H9 (cell line): Measurements from ENCODE around the gene STOX2. TPM values are rescaled to one million over a fixed set of nuclear protein-coding genes. Genes with fewer than 3 reads are reported as not detected.

ENCODE experiments used
- DNase-seq: peaks from one replicate; pipeline ENCODE4 v3.0.0-alpha.2; 2017
- H2AFZ ChIP-seq: one replicate; pipeline ENCODE4 v1.6.1; 2013; ENCODE audit warnings: mild to moderate bottlenecking, low read length, control low read depth, moderate library complexity
- H2AK5ac ChIP-seq: 2 replicates; pipeline ENCODE4 v1.6.1; 2013; ENCODE audit warnings: low read length, control low read depth, mixed read lengths; ENCODE audit not compliant: insufficient read length
- H2BK120ac ChIP-seq: one replicate; pipeline ENCODE4 v1.6.1; 2013; ENCODE audit warnings: low read depth, mild to moderate bottlenecking, low read length, control low read depth, inconsistent platforms; ENCODE audit not compliant: poor library complexity, severe bottlenecking
- H2BK12ac ChIP-seq: 2 replicates; pipeline ENCODE4 v1.6.1; 2013; ENCODE audit warnings: low read length, control low read depth, mixed read lengths, low read depth; ENCODE audit not compliant: insufficient read length
- H2BK15ac ChIP-seq: 2 replicates; pipeline ENCODE4 v1.6.1; 2013; ENCODE audit warnings: low read depth, low read length, control low read depth
- H2BK20ac ChIP-seq: one replicate; pipeline ENCODE4 v1.6.1; 2013; ENCODE audit warnings: low read depth, mild to moderate bottlenecking, low read length, control low read depth, inconsistent platforms; ENCODE audit not compliant: poor library complexity, severe bottlenecking
- H2BK5ac ChIP-seq: 2 replicates; pipeline ENCODE4 v1.6.1; 2013; ENCODE audit warnings: low read length, control low read depth, mixed read lengths; ENCODE audit not compliant: insufficient read length
- H3K14ac ChIP-seq: 2 replicates; pipeline ENCODE4 v1.6.1; 2013; ENCODE audit warnings: low read length, control low read depth; ENCODE audit not compliant: insufficient read depth
- H3K18ac ChIP-seq: 2 replicates; pipeline ENCODE4 v1.6.1; 2013; ENCODE audit warnings: low read depth, mild to moderate bottlenecking, mixed read lengths, low read length, control low read depth; ENCODE audit not compliant: insufficient read length
- H3K23ac ChIP-seq: 2 replicates; pipeline ENCODE4 v1.6.1; 2013; ENCODE audit warnings: low read length, control low read depth, mixed read lengths, low read depth; ENCODE audit not compliant: insufficient read length
- H3K23me2 ChIP-seq: 2 replicates; pipeline ENCODE4 v1.6.1; 2013; ENCODE audit warnings: low read depth, mild to moderate bottlenecking, mixed read lengths, low read length, control low read depth; ENCODE audit not compliant: insufficient read length, poor library complexity, severe bottlenecking
- H3K27ac ChIP-seq: 2 replicates; pipeline ENCODE4 v1.5.1; 2013; ENCODE audit warnings: low read length, control low read depth, mixed read lengths, low read depth; ENCODE audit not compliant: insufficient read length
- H3K27me3 ChIP-seq: 2 replicates; pipeline ENCODE4 v1.6.1; 2013; ENCODE audit warnings: low read length, control low read depth, inconsistent platforms; ENCODE audit not compliant: insufficient read depth
- H3K4ac ChIP-seq: 2 replicates; pipeline ENCODE4 v1.6.1; 2013; ENCODE audit warnings: low read depth, mild to moderate bottlenecking, control low read depth, inconsistent platforms, low read length, moderate library complexity
- H3K4me1 ChIP-seq: 2 replicates; pipeline ENCODE4 v1.6.1; 2013; ENCODE audit warnings: low read length, control low read depth, inconsistent platforms; ENCODE audit not compliant: insufficient read depth
- H3K4me2 ChIP-seq: 2 replicates; pipeline ENCODE4 v1.6.1; 2013; ENCODE audit warnings: low read length, control low read depth, mixed read lengths; ENCODE audit not compliant: insufficient read length, insufficient read depth
- H3K56ac ChIP-seq: 2 replicates; pipeline ENCODE4 v1.6.1; 2013; ENCODE audit warnings: low read depth, mild to moderate bottlenecking, mixed read lengths, low read length, control low read depth; ENCODE audit not compliant: insufficient read length
- H3K79me1 ChIP-seq: 2 replicates; pipeline ENCODE4 v1.6.1; 2013; ENCODE audit warnings: low read depth, mild to moderate bottlenecking, moderate library complexity, low read length, control low read depth, inconsistent platforms; ENCODE audit not compliant: insufficient read depth, poor library complexity, severe bottlenecking
- H3K79me2 ChIP-seq: 2 replicates; pipeline ENCODE4 v1.6.1; 2013; ENCODE audit warnings: low read length, control low read depth, inconsistent platforms; ENCODE audit not compliant: insufficient read depth
- H3K9ac ChIP-seq: 2 replicates; pipeline ENCODE4 v1.6.1; 2013; ENCODE audit warnings: low read length, control low read depth, mixed read lengths; ENCODE audit not compliant: insufficient read length; ENCODE audit errors: extremely low read depth
- H3K9me3 ChIP-seq: one replicate; pipeline ENCODE4 v1.6.1; 2013; ENCODE audit warnings: low read depth, low read length, inconsistent platforms; ENCODE audit not compliant: control insufficient read depth
- H3T11ph ChIP-seq: one replicate; pipeline ENCODE4 v1.6.1; 2013; ENCODE audit warnings: mild to moderate bottlenecking, low read length, control low read depth, inconsistent platforms
- H4K20me1 ChIP-seq: one replicate; pipeline ENCODE4 v1.6.1; 2013; ENCODE audit not compliant: control insufficient read depth, insufficient read length, insufficient read depth
- H4K5ac ChIP-seq: 2 replicates; pipeline ENCODE4 v1.6.1; 2013; ENCODE audit warnings: low read depth, mild to moderate bottlenecking, mixed read lengths, low read length, control low read depth; ENCODE audit not compliant: insufficient read length
- H4K8ac ChIP-seq: replicated peaks from 2 replicates; pipeline ENCODE4 v1.6.1; 2013; ENCODE audit warnings: low read length, control low read depth, mixed read lengths, low read depth; ENCODE audit not compliant: insufficient read length
- H4K91ac ChIP-seq: 2 replicates; pipeline ENCODE4 v1.6.1; 2013; ENCODE audit warnings: low read depth, mild to moderate bottlenecking, moderate library complexity, mixed read lengths, low read length, control low read depth; ENCODE audit not compliant: insufficient read length
- H3K27ac Mint-ChIP-seq, 3 experiments: 2 replicates in 2 of 3; 3 replicates in 1 of 3; pipeline ENCODE4 v1.8.0; 2020 to 2021; ENCODE audit warnings: mixed read lengths in 3 of 3, mild to moderate bottlenecking in 1 of 3, moderate library complexity in 1 of 3
- H3K27me3 Mint-ChIP-seq: 2 replicates; pipeline ENCODE4 v1.8.0; 2021; ENCODE audit warnings: low read depth, mild to moderate bottlenecking, moderate library complexity, mixed read lengths
- H3K36me3 Mint-ChIP-seq, 3 experiments: 2 replicates in 2 of 3; 3 replicates in 1 of 3; pipeline ENCODE4 v1.8.0; 2020 to 2021; ENCODE audit warnings: low read depth in 3 of 3, mixed read lengths in 3 of 3; ENCODE audit not compliant: insufficient read depth in 1 of 3
- H3K4me1 Mint-ChIP-seq, 2 experiments: 2 replicates each; pipeline ENCODE4 v1.8.0; 2020; ENCODE audit warnings: mixed read lengths in 2 of 2
- H3K4me3 Mint-ChIP-seq, 2 experiments: 2 replicates in 1 of 2; 3 replicates in 1 of 2; pipeline ENCODE4 v1.8.0; 2020 to 2021; ENCODE audit warnings: mild to moderate bottlenecking in 2 of 2, mixed read lengths in 2 of 2, moderate library complexity in 1 of 2
- H3K9me3 Mint-ChIP-seq, 2 experiments: 2 replicates in 1 of 2; 3 replicates in 1 of 2; pipeline ENCODE4 v1.8.0; 2020; ENCODE audit warnings: mild to moderate bottlenecking in 2 of 2, mixed read lengths in 2 of 2, moderate library complexity in 1 of 2
- CTCF ChIP-seq: fragments of 200-600 bp; sonication (generic); conservative IDR thresholded peaks from 3 replicates; pipeline ENCODE4 v1.8.0; 2021; ENCODE audit warnings: antibody characterized with exemption, mild to moderate bottlenecking
- WGBS: extraction: QIAGEN DNeasy Blood & Tissue Kit; methylation state at CpG from one replicate; pipeline ENCODE4 v1.1.7; 2013; ENCODE audit warnings: missing lambda C conversion rate, low lambda C conversion rate, mixed read lengths; ENCODE audit not compliant: insufficient read length; ENCODE audit errors: extremely low coverage; 5-methylcytosine and 5-hydroxymethylcytosine counted together
- total RNA-seq: library from RNA; stranded (reverse); gene quantifications from 2 replicates; pipeline ENCODE4 v1.2.1, GENCODE V29; 2021

Gene STOX2
- total RNA-seq, 1 experiment from 2014 or later: 28.2 TPM

DNA sequence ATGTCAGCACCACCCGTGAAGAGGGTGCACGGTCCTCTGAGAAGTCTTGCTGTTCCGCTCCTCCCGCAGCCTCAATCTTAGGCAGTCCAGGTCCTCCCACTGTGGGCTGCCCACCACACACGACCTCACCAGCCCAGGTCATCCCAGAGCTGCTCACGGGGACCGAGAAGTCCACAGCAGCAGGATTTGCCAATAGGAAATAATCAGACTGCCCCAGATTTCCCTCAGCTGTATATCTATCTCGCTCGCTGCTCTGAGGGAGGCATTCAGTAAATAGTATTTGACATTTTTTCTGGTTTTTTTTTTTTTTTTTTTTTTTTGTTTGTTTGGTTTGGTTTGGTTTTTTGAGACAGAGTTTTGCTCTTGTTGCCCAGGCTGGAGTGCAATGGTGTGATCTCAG is 83.8 kb downstream of the STOX2 start:
- no peak overlapping the region for H3T11ph ChIP-seq
- H3K4me3 Mint-ChIP-seq: no peak overlapping the region
- no peak for DNase-seq
- H3K36me3 Mint-ChIP-seq: no peaks in the 10 kb centered on the region; a peak in 1 of 7 replicates
- no peak overlapping the region for H3K14ac ChIP-seq
- H3K56ac ChIP-seq: no peak overlapping the region
- no peak overlapping the region for H2AK5ac ChIP-seq
- H3K27ac Mint-ChIP-seq: peak overlapping the region in 1 of 3 experiments; percentile 85; a peak in 1 of 7 replicates
- no peak overlapping the region for H2BK5ac ChIP-seq
- H2BK15ac ChIP-seq: no peak overlapping the region
- H3K9ac ChIP-seq: no peak overlapping the region
- peaks cover 3% of the 10 kb centered on the region; the same call in 1 of the 2 replicates for H3K4me1 ChIP-seq
- no peak overlapping the region for H2BK12ac ChIP-seq
- H3K18ac ChIP-seq: no peak overlapping the region
- no peaks in the 10 kb centered on the region for H3K79me2 ChIP-seq
- H2BK20ac ChIP-seq: no peak overlapping the region
- H3K4me1 Mint-ChIP-seq: peaks cover 3% of the 10 kb centered on the region in 2 experiments; a peak in 2 of 4 replicates
- no peak for TF ChIP-seq CTCF
- no peaks in the 10 kb centered on the region for H3K79me1 ChIP-seq
- peaks cover 4% of the 10 kb centered on the region; the same call in 1 of the 2 replicates for H3K27me3 Mint-ChIP-seq
- H3K23ac ChIP-seq: no peak overlapping the region
- H4K8ac ChIP-seq: no peak overlapping the region
- H2BK120ac ChIP-seq: no peak overlapping the region
- H3K27me3 ChIP-seq: no peaks in the 10 kb centered on the region
- no peaks in the 10 kb centered on the region for H3K9me3 ChIP-seq
- no peak overlapping the region for H2AFZ ChIP-seq
- no peaks in the 10 kb centered on the region for H3K9me3 Mint-ChIP-seq
- H4K91ac ChIP-seq: no peak overlapping the region
- H4K5ac ChIP-seq: no peak overlapping the region
- no CpG with 5 or more reads among the region's 9 CpGs for WGBS
- H3K27ac ChIP-seq: no peak overlapping the region
- H3K4ac ChIP-seq: no peak overlapping the region
- no peak overlapping the region for H3K4me2 ChIP-seq
- no peaks in the 10 kb centered on the region for H4K20me1 ChIP-seq
- peaks cover 5% of the 10 kb centered on the region for H3K23me2 ChIP-seq
